Loucy (cell line): ENCODE measurements around the gene HERC3.
A peak's percentile ranks its signal among the peaks of the same experiment; 100 is the strongest.

ENCODE experiments used
- H2AFZ ChIP-seq: fragments of 200-600 bp; sonication (generic); 2 replicates; pipeline ENCODE4 v1.6.0; 2016; ENCODE audit warnings: antibody characterized with exemption, mild to moderate bottlenecking, low read length, moderate library complexity
- H3F3A ChIP-seq: fragments of 200-600 bp; 2 replicates; pipeline ENCODE4 v1.6.0; 2016; ENCODE audit warnings: antibody characterized with exemption, low read depth, mild to moderate bottlenecking
- H3K27me3 ChIP-seq: fragments of 200-600 bp; sonication (generic); 2 replicates; pipeline ENCODE4 v1.6.1; 2014; ENCODE audit warnings: low read length, mild to moderate bottlenecking; ENCODE audit not compliant: insufficient read depth, poor library complexity, severe bottlenecking
- H3K36me3 ChIP-seq: fragments of 200-600 bp; sonication (generic); 2 replicates; pipeline ENCODE4 v1.6.1; 2016; ENCODE audit warnings: low read length; ENCODE audit not compliant: insufficient read depth
- H3K4me1 ChIP-seq: fragments of 200-600 bp; sonication (generic); 2 replicates; pipeline ENCODE4 v1.5.1; 2014; ENCODE audit warnings: low read length, mild to moderate bottlenecking; ENCODE audit not compliant: insufficient read depth, poor library complexity, severe bottlenecking
- H3K4me2 ChIP-seq: fragments of 200-600 bp; sonication (generic); 2 replicates; pipeline ENCODE4 v1.6.0; 2014; ENCODE audit warnings: antibody characterized with exemption, low read length, low read depth, mild to moderate bottlenecking; ENCODE audit not compliant: poor library complexity, severe bottlenecking
- H3K4me3 ChIP-seq: fragments of 200-600 bp; sonication (generic); 2 replicates; pipeline ENCODE4 v1.5.1; 2014; ENCODE audit warnings: low read length, mild to moderate bottlenecking, mixed read lengths; ENCODE audit not compliant: poor library complexity, severe bottlenecking
- H3K79me2 ChIP-seq: fragments of 200-600 bp; sonication (generic); 2 replicates; pipeline ENCODE4 v1.6.1; 2014; ENCODE audit warnings: low read length; ENCODE audit not compliant: insufficient read depth
- H3K9ac ChIP-seq: fragments of 200-600 bp; sonication (generic); 2 replicates; pipeline ENCODE4 v1.6.0; 2014; ENCODE audit warnings: mild to moderate bottlenecking, low read depth, low read length, moderate library complexity; ENCODE audit not compliant: poor library complexity, severe bottlenecking
- H3K9me2 ChIP-seq: fragments of 200-600 bp; sonication (generic); replicated peaks from 2 replicates; pipeline ENCODE4 v1.6.1; 2016; ENCODE audit warnings: low read depth, low read length, mixed read lengths
- H3K9me3 ChIP-seq: fragments of 200-600 bp; sonication (generic); 2 replicates; pipeline ENCODE4 v1.6.1; 2014; ENCODE audit warnings: mild to moderate bottlenecking, antibody characterized with exemption, low read length, low read depth; ENCODE audit not compliant: insufficient read depth
- H4K20me1 ChIP-seq: fragments of 200-600 bp; sonication (generic); 2 replicates; pipeline ENCODE4 v1.6.0; 2014; ENCODE audit warnings: antibody characterized with exemption, low read length, mild to moderate bottlenecking; ENCODE audit not compliant: insufficient read depth, poor library complexity, severe bottlenecking
- CTCF ChIP-seq: fragments of 200-600 bp; sonication (generic); conservative IDR thresholded peaks from 2 replicates; pipeline ENCODE4 v1.5.1; 2014; ENCODE audit warnings: mild to moderate bottlenecking, antibody characterized with exemption, low read length
- EZH2phosphoT487 ChIP-seq: fragments of 200-600 bp; IDR thresholded peaks from 2 replicates; pipeline ENCODE4 v1.6.1; 2018; ENCODE audit warnings: antibody characterized with exemption, mild to moderate bottlenecking, moderate library complexity, borderline replicate concordance

HERC3 gene

DNA sequence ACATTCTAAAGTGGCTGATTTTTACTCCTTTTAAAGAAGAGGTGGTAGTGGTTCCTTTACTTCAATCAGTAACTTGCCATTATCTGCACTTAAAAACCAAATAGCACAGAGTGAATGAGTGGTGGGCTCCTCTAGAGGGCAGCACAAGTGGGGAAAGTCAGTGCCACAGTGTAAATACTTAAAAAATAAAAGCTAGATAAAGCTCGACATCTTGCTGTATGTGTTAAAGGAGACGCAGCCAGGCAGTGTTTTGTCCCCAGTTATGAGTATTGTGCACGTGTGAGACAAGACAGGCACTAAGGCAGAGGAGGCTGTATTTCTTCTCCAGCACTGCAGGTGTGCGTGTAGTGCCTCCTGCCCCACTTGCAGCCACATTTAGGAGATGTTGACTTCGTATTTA lies 80.7 kb downstream of the HERC3 start:
- no peaks in the 10 kb centered on the region for H3K9me3 ChIP-seq
- no peak overlapping the region for H2AFZ ChIP-seq
- H3K4me3 ChIP-seq, result no peak overlapping the region
- H3K27me3 ChIP-seq, result no peaks in the 10 kb centered on the region
- no peaks in the 10 kb centered on the region for H3F3A ChIP-seq
- H3K9me2 ChIP-seq, result no peaks in the 10 kb centered on the region
- no peaks in the 10 kb centered on the region for H4K20me1 ChIP-seq
- peaks cover 15% of the 10 kb centered on the region; the same call in 1 of the 2 replicates for H3K36me3 ChIP-seq
- H3K4me2 ChIP-seq, result no peak overlapping the region
- H3K79me2 ChIP-seq, result no peaks in the 10 kb centered on the region
- TF ChIP-seq EZH2phosphoT487 (no peak), CTCF (peak; percentile 86)
- no peak overlapping the region for H3K9ac ChIP-seq
- no peaks in the 10 kb centered on the region for H3K4me1 ChIP-seq

- Histone ChIP-seq H4K20me1 (no peaks in the 10 kb centered on the region), H3F3A (no peaks in the 10 kb centered on the region), H3K36me3 (peaks cover 24% of the 10 kb centered on the region; the same call in 1 of the 2 replicates), H3K9ac (no peak overlapping the region), H3K4me2 (no peak overlapping the region), H3K79me2 (no peaks in the 10 kb centered on the region), H3K9me3 (no peaks in the 10 kb centered on the region), H3K27me3 (no peaks in the 10 kb centered on the region), H3K9me2 (no peaks in the 10 kb centered on the region), H3K4me3 (no peak overlapping the region), H2AFZ (no peak overlapping the region), H3K4me1 (no peaks in the 10 kb centered on the region)
- TF ChIP-seq CTCF (no peak), EZH2phosphoT487 (no peak)
These were observed 81.6 kb downstream of the HERC3 start for GRCh38 chr4:88673886-88674285.

- TF ChIP-seq CTCF (no peak), EZH2phosphoT487 (no peak)
- no peaks in the 10 kb centered on the region for H3K9me2 ChIP-seq
- no peak overlapping the region for H2AFZ ChIP-seq
- no peaks in the 10 kb centered on the region for H3F3A ChIP-seq
- H3K27me3 ChIP-seq, result no peaks in the 10 kb centered on the region
- H3K4me2 ChIP-seq, result no peak overlapping the region
- no peak overlapping the region for H3K4me3 ChIP-seq
- no peaks in the 10 kb centered on the region for H3K4me1 ChIP-seq
- no peaks in the 10 kb centered on the region for H3K9me3 ChIP-seq
- H3K79me2 ChIP-seq, result no peaks in the 10 kb centered on the region
- no peak overlapping the region for H3K9ac ChIP-seq
- no peaks in the 10 kb centered on the region for H4K20me1 ChIP-seq
- H3K36me3 ChIP-seq, result peaks cover 27% of the 10 kb centered on the region; the same call in 1 of the 2 replicates
These were observed 82.3 kb downstream of the HERC3 start for GRCh38 chr4:88674565-88674964.
